SH-SY5Y (cell line): ENCODE measurements around the gene AKAP6.

Experiments used
- GATA2 ChIP-seq: IDR thresholded peaks from 2 replicates; pipeline ENCODE4 v1.6.1; 2011; ENCODE audit warnings: mild to moderate bottlenecking, low read depth, low read length
- GATA3 ChIP-seq: IDR thresholded peaks from 2 replicates; pipeline ENCODE4 v1.6.1; 2011; ENCODE audit warnings: low read depth, mild to moderate bottlenecking, low read length, moderate library complexity

GRCh38 chr14:32512813-32513212 lies 183.7 kb downstream of the AKAP6 start:
- TF ChIP-seq GATA2, result no peak
- no peak for TF ChIP-seq GATA3
